ENCODE data around the gene IRX4. TPM values are rescaled to one million over a fixed set of nuclear protein-coding genes. Genes with fewer than 3 reads are reported as not detected.
A peak's percentile ranks its signal among the peaks of the same experiment; 100 is the strongest.

IRX4 gene
- total RNA-seq, 1 donor from 2014 or later = not detected

DNA sequence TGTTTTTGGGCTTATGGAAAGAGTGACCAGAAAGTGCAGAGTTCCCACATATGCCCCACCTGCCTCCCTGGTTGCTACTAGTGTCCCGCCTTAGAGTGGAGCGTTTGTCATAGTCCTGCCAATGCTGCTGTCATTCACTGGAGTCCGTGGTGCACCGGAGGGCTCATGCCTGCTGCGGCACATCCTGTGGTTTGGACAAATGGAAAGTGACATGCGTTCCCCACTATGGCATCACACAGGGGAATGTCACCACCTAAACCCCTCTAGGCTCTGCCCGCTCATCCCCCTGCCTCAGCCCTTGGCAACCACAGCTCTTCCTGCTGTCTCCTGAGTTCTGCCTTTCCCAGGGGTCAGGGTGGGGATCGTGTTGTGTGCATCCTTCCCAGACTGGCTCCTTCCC lies 29.2 kb downstream of the IRX4 start:
- intact Hi-C loops (cut with DNase I) = no loop called here
- ATAC-seq = no peak
- H3K4me1 ChIP-seq = no peaks in the 10 kb centered on the region
- H3K4me3 ChIP-seq = no peak overlapping the region
- no peaks in the 10 kb centered on the region for H3K9me3 ChIP-seq
- peaks cover 81% of the 10 kb centered on the region for H3K27me3 ChIP-seq (ENCODE audit: low read depth)
- TF ChIP-seq, protein P1, sequence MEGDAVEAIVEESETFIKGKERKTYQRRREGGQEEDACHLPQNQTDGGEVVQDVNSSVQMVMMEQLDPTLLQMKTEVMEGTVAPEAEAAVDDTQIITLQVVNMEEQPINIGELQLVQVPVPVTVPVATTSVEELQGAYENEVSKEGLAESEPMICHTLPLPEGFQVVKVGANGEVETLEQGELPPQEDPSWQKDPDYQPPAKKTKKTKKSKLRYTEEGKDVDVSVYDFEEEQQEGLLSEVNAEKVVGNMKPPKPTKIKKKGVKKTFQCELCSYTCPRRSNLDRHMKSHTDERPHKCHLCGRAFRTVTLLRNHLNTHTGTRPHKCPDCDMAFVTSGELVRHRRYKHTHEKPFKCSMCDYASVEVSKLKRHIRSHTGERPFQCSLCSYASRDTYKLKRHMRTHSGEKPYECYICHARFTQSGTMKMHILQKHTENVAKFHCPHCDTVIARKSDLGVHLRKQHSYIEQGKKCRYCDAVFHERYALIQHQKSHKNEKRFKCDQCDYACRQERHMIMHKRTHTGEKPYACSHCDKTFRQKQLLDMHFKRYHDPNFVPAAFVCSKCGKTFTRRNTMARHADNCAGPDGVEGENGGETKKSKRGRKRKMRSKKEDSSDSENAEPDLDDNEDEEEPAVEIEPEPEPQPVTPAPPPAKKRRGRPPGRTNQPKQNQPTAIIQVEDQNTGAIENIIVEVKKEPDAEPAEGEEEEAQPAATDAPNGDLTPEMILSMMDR (IDR thresholded peaks at IDR 0.05) = no peak
- H3K27ac ChIP-seq = no peak overlapping the region
- no peaks in the 10 kb centered on the region for H3K36me3 ChIP-seq
- DNase-seq = no peak

DNA sequence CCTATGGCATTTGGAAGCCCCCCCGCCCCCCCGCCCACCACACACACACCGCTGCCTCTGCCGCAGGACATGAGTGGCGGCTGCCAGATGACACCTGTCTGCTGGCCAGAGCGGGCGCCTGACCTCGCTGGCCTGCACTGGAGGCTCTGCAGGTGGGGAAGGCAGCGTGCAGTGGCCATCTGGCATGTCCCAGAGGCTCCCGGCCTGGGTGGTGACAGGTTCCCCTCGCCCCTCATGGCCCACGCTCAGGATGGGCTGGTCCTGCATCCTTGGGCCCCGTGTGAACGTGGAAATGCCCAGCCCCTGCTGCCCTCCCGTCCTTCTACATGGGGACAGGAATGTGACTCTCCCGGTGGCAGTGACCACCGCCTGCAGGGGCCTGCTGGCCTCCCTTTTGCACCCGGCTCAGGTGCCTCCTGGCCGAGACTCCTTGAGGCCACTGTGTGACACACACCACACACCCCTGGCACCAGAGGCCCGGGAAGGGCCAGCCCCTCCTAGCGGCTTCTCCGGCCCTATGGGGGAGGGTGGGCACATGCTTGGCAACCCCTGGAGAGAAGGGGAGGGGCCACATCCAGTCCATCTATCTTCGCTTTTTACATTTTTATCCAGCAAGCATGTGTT lies 30.3 kb downstream of the IRX4 start:
- intact Hi-C loops (cut with DNase I) = no loop called here
- H3K4me3 ChIP-seq = no peak overlapping the region
- TF ChIP-seq, protein P1 (IDR thresholded peaks at IDR 0.05) = no peak
- no peak overlapping the region for H3K27ac ChIP-seq
- no peaks in the 10 kb centered on the region for H3K9me3 ChIP-seq
- no peaks in the 10 kb centered on the region for H3K4me1 ChIP-seq
- peaks cover 81% of the 10 kb centered on the region for H3K27me3 ChIP-seq (ENCODE audit: low read depth)
- DNase-seq (no peak), ATAC-seq (no peak)
- no peaks in the 10 kb centered on the region for H3K36me3 ChIP-seq

DNA sequence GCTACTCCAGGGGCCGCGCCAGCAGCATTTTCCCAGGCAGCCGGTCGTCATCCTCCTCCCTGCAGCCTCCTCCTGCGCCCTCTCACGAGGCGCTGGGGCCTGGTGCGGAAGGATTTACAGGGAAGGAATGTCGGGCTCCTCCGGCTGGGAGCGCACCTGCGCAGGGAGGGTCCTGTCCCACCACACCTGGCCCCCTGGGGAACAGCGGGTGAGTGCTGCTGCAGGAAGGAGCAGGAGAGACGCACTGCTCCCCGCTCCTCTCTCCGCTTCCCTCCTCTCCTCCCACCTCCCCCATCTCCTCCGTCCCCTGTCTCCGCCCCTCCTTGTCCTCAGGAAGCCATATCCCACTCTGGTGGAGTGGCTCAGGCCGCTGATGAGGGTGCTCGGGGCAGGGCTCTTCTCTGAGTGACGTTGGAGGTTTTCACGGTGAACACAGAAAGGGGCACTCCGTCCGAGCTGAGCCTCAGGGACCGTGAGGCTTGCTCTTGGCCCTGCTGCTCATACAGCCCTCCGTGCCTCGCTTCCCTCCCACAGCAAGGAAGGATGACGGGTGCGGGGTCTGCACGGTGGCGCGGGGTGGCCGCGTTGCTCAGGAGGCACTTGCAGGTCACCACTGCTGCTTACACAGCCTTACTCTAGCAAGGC lies 31.3 kb downstream of the IRX4 start:
- intact Hi-C loops (cut with DNase I) = no loop called here
- DNase-seq = no peak
- TF ChIP-seq, protein P1 (IDR thresholded peaks at IDR 0.05) = no peak
- H3K9me3 ChIP-seq = no peaks in the 10 kb centered on the region
- no peaks in the 10 kb centered on the region for H3K4me1 ChIP-seq
- no peak for ATAC-seq
- no peaks in the 10 kb centered on the region for H3K36me3 ChIP-seq
- no peak overlapping the region for H3K4me3 ChIP-seq
- no peak overlapping the region for H3K27ac ChIP-seq
- H3K27me3 ChIP-seq (ENCODE audit: low read depth) = peaks cover 72% of the 10 kb centered on the region

DNA sequence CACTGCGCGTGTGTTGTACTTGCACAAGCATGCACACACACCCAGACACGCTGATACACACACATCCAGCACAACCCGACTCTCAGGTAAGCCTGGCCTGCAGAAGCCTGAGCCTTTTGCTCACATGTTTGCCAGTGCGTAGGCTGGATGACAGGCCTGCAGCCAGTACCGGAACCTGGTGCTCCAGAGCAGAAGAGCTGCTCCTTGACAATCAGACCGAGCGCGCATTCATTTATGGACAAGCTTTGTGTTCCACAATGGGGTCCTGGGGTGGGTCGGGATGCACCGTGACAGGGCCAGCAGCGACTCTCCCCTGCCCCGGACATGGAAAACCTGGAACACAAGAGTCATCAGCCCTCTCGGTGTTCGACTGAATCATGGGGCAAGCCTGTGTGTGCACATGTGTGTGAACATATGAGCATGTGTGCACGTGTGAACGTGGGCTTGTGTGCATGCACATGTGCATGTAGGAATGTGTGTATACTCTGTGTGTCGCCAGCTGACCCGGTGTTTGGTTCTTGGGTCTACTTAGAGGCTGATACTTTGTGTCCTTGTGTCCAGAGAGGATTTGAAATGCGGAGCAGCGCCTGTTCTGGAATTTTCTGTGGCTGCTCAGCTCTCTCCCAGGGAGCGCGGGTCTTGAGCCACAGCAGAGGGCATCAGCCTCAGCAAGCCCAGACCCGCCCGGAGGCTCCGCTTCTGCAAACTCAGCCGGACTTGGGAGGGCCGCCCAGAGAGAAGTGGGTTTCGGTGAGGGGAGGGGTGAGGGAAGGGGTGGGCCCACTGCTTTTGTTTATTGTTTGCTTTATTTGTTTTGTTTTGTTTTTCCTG lies 32.2 kb downstream of the IRX4 start:
- intact Hi-C loops (cut with DNase I) = no loop called here
- Histone ChIP-seq H3K9me3 (no peaks in the 10 kb centered on the region), H3K36me3 (no peaks in the 10 kb centered on the region), H3K27ac (no peak overlapping the region), H3K4me3 (no peak overlapping the region), H3K27me3 (ENCODE audit: low read depth) (peaks cover 66% of the 10 kb centered on the region), H3K4me1 (no peaks in the 10 kb centered on the region)
- DNase-seq (no peak), ATAC-seq (no peak)
- TF ChIP-seq, protein P1 (IDR thresholded peaks at IDR 0.05) = no peak

DNA sequence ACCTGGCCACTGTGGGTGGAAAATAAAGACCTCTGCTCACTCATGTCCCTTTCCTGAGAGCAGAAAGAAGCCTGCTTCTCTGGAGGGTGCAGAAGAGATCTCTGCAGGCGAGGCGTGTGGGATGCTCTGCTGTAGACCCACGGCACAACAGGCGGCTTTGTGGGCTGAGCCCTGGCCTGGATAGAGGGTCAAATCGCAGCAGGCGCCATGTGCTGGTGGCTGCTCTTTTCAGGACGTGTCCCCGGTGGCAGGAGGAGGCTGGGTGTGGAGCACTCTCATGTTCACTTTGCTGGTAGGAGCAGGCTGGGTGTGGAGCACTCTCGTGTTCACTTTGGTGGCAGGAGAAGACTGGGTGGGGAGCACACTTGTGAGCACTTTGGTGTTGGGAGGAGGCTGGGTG lies 35.1 kb downstream of the IRX4 start:
- H3K27me3 ChIP-seq (ENCODE audit: low read depth) = peaks cover 51% of the 10 kb centered on the region
- no peak for ATAC-seq
- no peaks in the 10 kb centered on the region for H3K36me3 ChIP-seq
- peak; percentile 20 for DNase-seq
- H3K4me1 ChIP-seq = no peaks in the 10 kb centered on the region
- no peak overlapping the region for H3K4me3 ChIP-seq
- intact Hi-C loops (cut with DNase I) = no loop called here
- TF ChIP-seq, protein P1 (IDR thresholded peaks at IDR 0.05) = no peak
- no peak overlapping the region for H3K27ac ChIP-seq
- H3K9me3 ChIP-seq = no peaks in the 10 kb centered on the region
